DMS 273 treated with DMSO at 0.1 percent for 48 hours (cell line): Measurements from ENCODE around the gene SLC39A11.
"Not testable (repeated sequence)": the region's sequence is repeated elsewhere in the genome, so short reads cannot be mapped to it uniquely, and the experiment has no call there.

Source experiments
- DNase-seq: peaks from one replicate; lab custom pipeline; 2025; lab: John Stamatoyannopoulos, UW

SLC39A11 gene

GRCh38 chr17:73071066-73071999, 21.2 kb downstream of the SLC39A11 start:
- peak; percentile 89 for DNase-seq

DNA sequence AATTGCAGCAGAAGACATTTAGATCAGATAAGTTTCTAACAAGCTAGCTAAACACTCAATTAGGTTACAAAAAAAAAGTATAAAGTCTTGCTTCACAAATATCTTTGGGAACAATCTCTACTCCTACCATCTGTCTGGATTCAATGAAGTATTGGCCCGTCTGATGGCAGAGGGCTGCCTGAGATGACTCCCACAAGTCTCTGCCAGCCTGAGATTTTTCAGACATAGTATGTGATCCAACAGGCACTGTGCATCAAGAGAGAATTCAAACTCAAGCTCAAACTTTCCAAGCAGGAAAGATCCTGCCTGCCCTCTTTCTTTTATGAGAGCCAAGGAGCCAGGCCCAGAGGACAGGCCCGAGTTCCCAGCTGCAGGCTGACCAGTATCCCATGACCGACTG, 22.6 kb downstream of the SLC39A11 start:
- peak; percentile 63 for DNase-seq

- peak; percentile 63 for DNase-seq
Observed at GRCh38 chr17:73069164-73069770, 23.2 kb downstream of the SLC39A11 start.

GRCh38 chr17:73068322-73069153, 23.9 kb downstream of the SLC39A11 start:
- DNase-seq, result peak; percentile 28

- not testable (repeated sequence) for DNase-seq
Observed at GRCh38 chr17:73067699-73068098, 24.8 kb downstream of the SLC39A11 start.

GRCh38 chr17:73067075-73067474, 25.4 kb downstream of the SLC39A11 start:
- DNase-seq, result peak; percentile 59

- no peak for DNase-seq
Observed at GRCh38 chr17:73066148-73066884, 26.2 kb downstream of the SLC39A11 start.

DNA sequence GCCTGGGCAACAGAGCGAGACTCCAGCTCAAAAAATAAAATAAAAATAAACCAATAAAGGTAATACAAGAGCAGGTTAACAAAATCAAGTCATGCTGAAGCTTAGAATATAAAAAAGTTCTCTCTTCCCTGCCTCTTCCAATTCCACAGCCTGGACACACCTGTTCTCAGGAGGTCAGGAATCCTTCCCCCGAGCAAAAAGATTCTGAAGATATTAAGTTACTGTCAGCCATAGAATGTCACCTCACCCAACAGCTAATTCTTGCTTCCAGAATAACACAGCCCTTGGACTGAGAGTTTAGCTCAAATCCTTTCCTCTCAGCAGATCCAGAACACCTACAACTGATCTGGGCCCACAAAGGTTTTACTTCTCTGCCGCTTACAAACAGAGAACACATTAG, 27.1 kb downstream of the SLC39A11 start:
- DNase-seq, result no peak

- peak; percentile 80 for DNase-seq
Observed at GRCh38 chr17:73064084-73064938, 28.2 kb downstream of the SLC39A11 start.

DNA sequence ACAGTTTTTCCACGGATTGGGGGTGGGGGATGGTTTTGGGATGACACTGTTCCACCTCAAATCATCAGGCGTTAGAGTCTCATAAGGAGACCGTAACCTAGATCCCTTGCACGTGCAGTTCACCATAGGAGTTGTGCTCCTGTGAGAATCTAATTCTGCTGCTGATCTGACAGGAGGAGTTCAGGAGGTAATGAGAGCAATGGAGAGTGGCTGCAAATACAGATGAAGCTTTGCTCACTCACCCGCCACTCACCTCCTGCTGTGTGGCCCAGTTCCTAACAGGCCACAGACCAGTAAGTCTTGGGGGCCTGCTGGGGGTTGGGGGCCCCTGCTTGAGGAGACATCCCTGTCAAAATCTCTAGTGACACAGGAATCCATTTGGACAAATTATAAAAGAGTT, 29.8 kb downstream of the SLC39A11 start:
- no peak for DNase-seq

GRCh38 chr17:73061161-73061560, 31.3 kb downstream of the SLC39A11 start:
- DNase-seq, result no peak

- DNase-seq, result no peak
Observed at GRCh38 chr17:73060721-73061120, 31.8 kb downstream of the SLC39A11 start.

GRCh38 chr17:73059713-73060112, 32.8 kb downstream of the SLC39A11 start:
- DNase-seq, result not testable (repeated sequence)

DNA sequence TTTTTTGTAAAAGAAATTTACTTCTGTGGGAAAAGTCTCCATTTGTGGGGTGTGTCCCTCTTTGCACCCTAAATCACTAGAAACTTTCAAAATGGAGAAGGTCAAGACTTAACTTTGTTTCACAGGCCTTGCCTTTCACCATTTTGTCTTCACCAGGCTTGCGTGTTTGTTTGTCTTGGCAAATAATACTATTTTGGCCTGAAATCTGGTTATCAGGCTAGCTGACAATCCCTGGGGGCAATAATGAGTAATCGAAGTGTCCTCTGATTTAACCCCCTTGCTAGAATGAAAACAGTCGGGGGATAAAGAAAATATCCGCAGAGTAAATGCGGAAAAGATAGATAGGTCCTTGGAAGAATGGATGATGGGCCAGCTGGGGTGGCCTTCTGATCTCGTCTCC, 34.5 kb downstream of the SLC39A11 start:
- no peak for DNase-seq

GRCh38 chr17:73057196-73057595, 35.3 kb downstream of the SLC39A11 start:
- no peak for DNase-seq

DNA sequence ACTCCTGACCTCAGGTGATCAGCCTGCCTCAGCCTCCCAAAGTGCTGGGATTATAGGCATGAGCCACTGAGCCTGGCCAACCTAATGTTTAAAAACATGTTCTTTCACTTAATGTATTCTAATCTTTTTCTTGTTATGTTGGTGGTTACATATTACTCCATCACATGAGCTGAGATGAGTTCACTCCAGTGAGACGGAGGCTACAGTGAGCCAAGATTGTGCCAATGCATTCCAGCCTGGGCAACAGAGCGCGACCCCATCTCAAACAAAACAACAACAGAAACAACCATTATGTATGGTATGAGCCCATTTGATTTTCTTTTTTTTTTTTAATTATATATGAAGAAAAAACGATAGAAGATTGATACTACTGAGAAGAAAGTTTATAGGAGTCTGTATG, 39.6 kb downstream of the SLC39A11 start:
- DNase-seq, result no peak

DNA sequence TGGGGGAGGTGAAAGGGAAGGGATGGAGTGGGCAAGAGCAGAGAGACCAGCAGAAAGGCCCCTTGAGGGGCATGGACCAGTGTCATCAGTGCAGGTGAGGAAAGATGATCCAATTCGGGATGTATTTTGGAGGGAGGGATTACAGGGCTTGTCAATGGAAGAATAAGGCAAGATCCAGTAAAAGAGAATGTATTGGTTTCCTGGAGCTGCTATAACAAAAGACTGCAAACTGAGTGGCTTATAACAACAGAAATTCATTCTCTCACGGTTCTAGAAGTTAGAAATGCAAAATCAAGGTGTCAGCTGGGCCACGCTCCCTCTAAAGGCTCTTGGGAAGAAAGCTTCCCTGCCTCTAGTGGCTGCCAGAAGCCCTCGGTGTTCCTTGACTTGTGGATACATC, 41.7 kb downstream of the SLC39A11 start:
- no peak for DNase-seq

DNA sequence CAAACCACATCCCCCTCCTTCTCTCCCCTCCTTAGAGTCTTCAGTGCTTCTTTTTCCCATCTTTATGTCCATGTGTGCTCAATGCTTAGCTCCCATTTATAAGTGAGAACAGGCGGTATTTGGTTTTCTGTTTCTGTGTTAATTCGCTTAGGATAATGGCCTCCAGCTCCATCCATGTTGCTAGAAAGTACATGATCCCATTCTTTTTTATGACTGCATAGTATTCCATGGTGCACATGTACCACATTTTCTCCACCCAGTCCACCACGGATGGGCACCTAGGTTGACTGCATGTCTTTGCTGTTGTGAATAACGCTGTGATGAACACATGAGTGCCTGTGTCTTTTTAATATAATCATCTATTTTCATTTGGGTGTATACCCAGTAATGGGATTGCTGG, 44.3 kb downstream of the SLC39A11 start:
- DNase-seq, result no peak

DNA sequence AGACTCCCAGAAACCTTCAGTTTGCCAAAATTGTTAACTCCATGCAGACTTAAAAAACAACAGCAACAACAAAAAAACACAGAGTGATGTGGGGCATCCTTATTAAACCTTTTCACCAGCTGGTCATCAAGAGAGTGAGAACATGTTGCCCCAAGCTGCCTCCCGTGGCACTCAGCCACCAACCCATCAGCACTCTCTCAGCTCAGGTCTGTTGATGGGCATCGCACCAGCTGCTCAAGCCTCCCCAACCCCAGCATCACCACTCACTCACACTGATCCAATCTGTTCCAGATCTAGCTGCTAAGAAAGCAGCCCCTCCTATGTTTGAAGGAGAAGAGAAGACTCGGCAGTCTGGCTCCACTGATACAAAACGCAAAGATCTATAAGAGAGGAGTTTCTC, 46.8 kb downstream of the SLC39A11 start:
- DNase-seq, result peak; percentile 98

- no peak for DNase-seq
Observed at GRCh38 chr17:73043686-73044581, 48.6 kb downstream of the SLC39A11 start.
